Umbilical cord (tissue), 2 donors: ENCODE measurements around the gene BTBD16. TPM values are rescaled to one million over a fixed set of nuclear protein-coding genes. Genes with fewer than 3 reads are reported as not detected.

ENCODE experiments used
- DNase-seq: peaks from one replicate; pipeline ENCODE4 v3.0.0-alpha.2; 2015; ENCODE audit warnings: low spot score
- total RNA-seq: library from RNA; depleted of rRNA; stranded (reverse); fragments of >200 nt; gene quantifications from one replicate; pipeline ENCODE4 v1.2.3, GENCODE V29; 2014; ENCODE audit warnings: low replicate concordance; ENCODE audit not compliant: insufficient read depth

BTBD16 gene
- total RNA-seq, 1 donor from 2014 or later: not detected

- no peak for DNase-seq
Observed at GRCh38 chr10:122343135-122343800, 72.2 kb downstream of the BTBD16 start.

- no peak for DNase-seq
Observed at GRCh38 chr10:122343936-122344335, 72.8 kb downstream of the BTBD16 start.

GRCh38 chr10:122344741-122345258 lies 73.7 kb downstream of the BTBD16 start:
- DNase-seq: no peak

- DNase-seq: no peak
Observed at GRCh38 chr10:122346326-122346950, 75.3 kb downstream of the BTBD16 start.

- no peak for DNase-seq
Observed at GRCh38 chr10:122347170-122347841, 76.2 kb downstream of the BTBD16 start.

GRCh38 chr10:122348512-122348911 lies 77.4 kb downstream of the BTBD16 start:
- no peak for DNase-seq

GRCh38 chr10:122348935-122349361 lies 77.9 kb downstream of the BTBD16 start:
- no peak for DNase-seq

- no peak for DNase-seq
Observed at GRCh38 chr10:122349758-122350369, 78.8 kb downstream of the BTBD16 start.

- no peak for DNase-seq
Observed at GRCh38 chr10:122350893-122351292, 79.8 kb downstream of the BTBD16 start.

GRCh38 chr10:122352817-122353525 lies 81.9 kb downstream of the BTBD16 start:
- no peak for DNase-seq

- no peak for DNase-seq
Observed at GRCh38 chr10:122354383-122354782, 83.3 kb downstream of the BTBD16 start.

- DNase-seq: no peak
Observed at GRCh38 chr10:122357685-122358084, 86.6 kb downstream of the BTBD16 start.

- no peak for DNase-seq
Observed at GRCh38 chr10:122359621-122360020, 88.5 kb downstream of the BTBD16 start.

GRCh38 chr10:122361046-122361445 lies 90.0 kb downstream of the BTBD16 start:
- no peak for DNase-seq

- DNase-seq: no peak
Observed at GRCh38 chr10:122362031-122362592, 91.0 kb downstream of the BTBD16 start.

- no peak for DNase-seq
Observed at GRCh38 chr10:122362621-122363020, 91.5 kb downstream of the BTBD16 start.

GRCh38 chr10:122363311-122363710 lies 92.2 kb downstream of the BTBD16 start:
- no peak for DNase-seq

GRCh38 chr10:122363722-122364463 lies 92.8 kb downstream of the BTBD16 start:
- no peak for DNase-seq

GRCh38 chr10:122368502-122369254 lies 97.6 kb downstream of the BTBD16 start:
- DNase-seq: no peak

GRCh38 chr10:122373108-122373507 lies 102.0 kb downstream of the BTBD16 start:
- no peak for DNase-seq
